Neural cell (in vitro differentiated cells): Measurements from ENCODE around the gene IGSF9B. TPM values are rescaled to one million over a fixed set of nuclear protein-coding genes. Genes with fewer than 3 reads are reported as not detected.

Experiments
- H2AFZ ChIP-seq: fragments of 200-600, 300-800 bp; sonication (generic), shearing (Covaris generic); 2 replicates; pipeline ENCODE4 v1.6.0; 2014; ENCODE audit warnings: low read depth, mild to moderate bottlenecking, antibody characterized with exemption, low read length, moderate library complexity
- H3F3A ChIP-seq: fragments of 200-600 bp; shearing (Covaris generic); 2 replicates; pipeline ENCODE4 v1.6.1; 2016; ENCODE audit warnings: mild to moderate bottlenecking, moderate library complexity, mixed read lengths, antibody characterized with exemption, low read length; ENCODE audit not compliant: insufficient read depth, poor library complexity, severe bottlenecking
- H3K27ac ChIP-seq: fragments of 200-600, 300-800 bp; sonication (generic), shearing (Covaris generic); 2 replicates; pipeline ENCODE4 v1.5.1; 2014; ENCODE audit warnings: mild to moderate bottlenecking, low read length, moderate library complexity
- H3K27me3 ChIP-seq: fragments of 300-800, 200-600 bp; sonication (generic), shearing (Covaris generic); 2 replicates; pipeline ENCODE4 v1.6.0; 2014; ENCODE audit warnings: mild to moderate bottlenecking, low read depth, low read length, moderate library complexity; ENCODE audit not compliant: insufficient read depth
- H3K36me3 ChIP-seq: fragments of 300-800, 200-600 bp; sonication (generic), shearing (Covaris generic); 2 replicates; pipeline ENCODE4 v1.5.1; 2014; ENCODE audit warnings: mild to moderate bottlenecking, antibody characterized with exemption, low read length, moderate library complexity; ENCODE audit not compliant: insufficient read depth
- H3K4me2 ChIP-seq: fragments of 300-800, 200-600 bp; sonication (generic), shearing (Covaris generic); 2 replicates; pipeline ENCODE4 v1.6.0; 2014; ENCODE audit warnings: mild to moderate bottlenecking, low read length
- H3K4me3 ChIP-seq: fragments of 300-800, 200-600 bp; sonication (generic), shearing (Covaris generic); 2 replicates; pipeline ENCODE4 v1.5.1; 2014; ENCODE audit warnings: mild to moderate bottlenecking, low read length, moderate library complexity
- H3K79me2 ChIP-seq: fragments of 200-600 bp; shearing (Covaris generic); replicated peaks from 2 replicates; pipeline ENCODE4 v1.6.0; 2014; ENCODE audit warnings: mild to moderate bottlenecking, low read length, moderate library complexity; ENCODE audit not compliant: insufficient read depth
- H3K9ac ChIP-seq: fragments of 300-800, 200-600 bp; sonication (generic), shearing (Covaris generic); 2 replicates; pipeline ENCODE4 v1.6.1; 2016; ENCODE audit warnings: mild to moderate bottlenecking, low read length, mixed read lengths
- H3K9me2 ChIP-seq: fragments of 200-600 bp; shearing (Covaris generic); 2 replicates; pipeline ENCODE4 v1.6.1; 2016; ENCODE audit warnings: mild to moderate bottlenecking, low read length, mixed read lengths; ENCODE audit not compliant: insufficient read depth
- H3K9me3 ChIP-seq: fragments of 200-600, 300-800 bp; sonication (generic), shearing (Covaris generic); 2 replicates; pipeline ENCODE4 v1.6.1; 2016; ENCODE audit warnings: mild to moderate bottlenecking, mixed run types, low read length, moderate library complexity, mixed read lengths
- H4K20me1 ChIP-seq: fragments of 200-600 bp; shearing (Covaris generic); 2 replicates; pipeline ENCODE4 v1.6.1; 2016; ENCODE audit warnings: mild to moderate bottlenecking, mixed run types; ENCODE audit not compliant: insufficient read depth
- EP300 ChIP-seq: fragments of 450-650 bp; conservative IDR thresholded peaks from 2 replicates; pipeline ENCODE4 v1.6.1; 2014; ENCODE audit warnings: antibody characterized with exemption, mild to moderate bottlenecking, moderate library complexity; ENCODE audit not compliant: poor library complexity, severe bottlenecking
- EZH2 ChIP-seq: fragments of 200-600, 300-800 bp; shearing (Covaris generic), sonication (generic); IDR thresholded peaks from 2 replicates; pipeline ENCODE4 v1.6.1; 2014; ENCODE audit warnings: antibody characterized with exemption, low read length, borderline replicate concordance, mild to moderate bottlenecking; ENCODE audit not compliant: insufficient read depth, poor library complexity, severe bottlenecking
- MXI1 ChIP-seq: fragments of 450-650 bp; conservative IDR thresholded peaks from 2 replicates; pipeline ENCODE4 v1.6.1; 2014; ENCODE audit warnings: antibody characterized with exemption, mild to moderate bottlenecking; ENCODE audit not compliant: poor library complexity, severe bottlenecking
- POLR2AphosphoS5 ChIP-seq: IDR thresholded peaks from 2 replicates; pipeline ENCODE4 v1.6.1; 2012
- RAD21 ChIP-seq: fragments of 450-650 bp; conservative IDR thresholded peaks from 2 replicates; pipeline ENCODE4 v1.6.1; 2014; ENCODE audit warnings: antibody characterized with exemption, mild to moderate bottlenecking, moderate library complexity
- TAF1 ChIP-seq: IDR thresholded peaks from 2 replicates; pipeline ENCODE4 v1.6.1; 2012; ENCODE audit warnings: low read depth
- polyA plus RNA-seq: library from polyadenylated mRNA; depleted of rRNA; stranded (reverse); fragments of >200 nt; gene quantifications from 2 replicates; pipeline ENCODE4 v1.2.3, GENCODE V29; 2014
- TF ChIP-seq, protein P1 (sequence below): fragments of 450-650 bp; IDR thresholded peaks from 2 replicates; pipeline ENCODE4 v1.5.1; 2014; ENCODE audit warnings: antibody characterized with exemption, mild to moderate bottlenecking, moderate library complexity; ENCODE audit not compliant: poor library complexity, severe bottlenecking

IGSF9B gene
- polyA plus RNA-seq, 1 donor from 2014 or later: 2.3 TPM

DNA sequence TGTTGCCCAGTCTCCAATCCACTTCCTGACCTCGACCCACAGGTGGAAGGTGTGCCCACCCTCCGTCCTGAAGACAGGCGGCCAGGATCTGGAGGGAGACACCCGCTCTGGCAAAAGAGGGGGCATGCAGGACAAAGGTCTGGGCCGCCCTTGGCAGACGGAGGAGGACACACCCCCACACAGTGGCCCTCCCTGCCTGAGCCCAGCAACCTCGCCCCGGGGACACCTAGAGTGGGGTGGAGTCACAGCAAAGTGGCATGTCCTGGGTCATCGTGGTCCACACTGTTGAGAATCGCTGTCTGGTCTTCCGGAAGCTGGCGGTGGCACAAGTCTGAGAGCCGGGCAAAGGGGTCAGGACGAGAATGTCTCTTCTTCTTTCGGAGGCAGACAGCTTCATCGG, 47.9 kb downstream of the IGSF9B start:
- Histone ChIP-seq H3K27ac (no peak overlapping the region), H3K9ac (no peak overlapping the region), H2AFZ (no peak overlapping the region), H3F3A (no peaks in the 10 kb centered on the region), H3K9me3 (no peaks in the 10 kb centered on the region), H3K36me3 (peaks cover 7% of the 10 kb centered on the region), H3K79me2 (no peaks in the 10 kb centered on the region), H4K20me1 (no peaks in the 10 kb centered on the region), H3K9me2 (no peaks in the 10 kb centered on the region), H3K4me2 (no peak overlapping the region), H3K4me3 (no peak overlapping the region), H3K27me3 (no peaks in the 10 kb centered on the region)
- TF ChIP-seq, protein P1, sequence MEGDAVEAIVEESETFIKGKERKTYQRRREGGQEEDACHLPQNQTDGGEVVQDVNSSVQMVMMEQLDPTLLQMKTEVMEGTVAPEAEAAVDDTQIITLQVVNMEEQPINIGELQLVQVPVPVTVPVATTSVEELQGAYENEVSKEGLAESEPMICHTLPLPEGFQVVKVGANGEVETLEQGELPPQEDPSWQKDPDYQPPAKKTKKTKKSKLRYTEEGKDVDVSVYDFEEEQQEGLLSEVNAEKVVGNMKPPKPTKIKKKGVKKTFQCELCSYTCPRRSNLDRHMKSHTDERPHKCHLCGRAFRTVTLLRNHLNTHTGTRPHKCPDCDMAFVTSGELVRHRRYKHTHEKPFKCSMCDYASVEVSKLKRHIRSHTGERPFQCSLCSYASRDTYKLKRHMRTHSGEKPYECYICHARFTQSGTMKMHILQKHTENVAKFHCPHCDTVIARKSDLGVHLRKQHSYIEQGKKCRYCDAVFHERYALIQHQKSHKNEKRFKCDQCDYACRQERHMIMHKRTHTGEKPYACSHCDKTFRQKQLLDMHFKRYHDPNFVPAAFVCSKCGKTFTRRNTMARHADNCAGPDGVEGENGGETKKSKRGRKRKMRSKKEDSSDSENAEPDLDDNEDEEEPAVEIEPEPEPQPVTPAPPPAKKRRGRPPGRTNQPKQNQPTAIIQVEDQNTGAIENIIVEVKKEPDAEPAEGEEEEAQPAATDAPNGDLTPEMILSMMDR: no peak
- TF ChIP-seq MXI1: no peak

DNA sequence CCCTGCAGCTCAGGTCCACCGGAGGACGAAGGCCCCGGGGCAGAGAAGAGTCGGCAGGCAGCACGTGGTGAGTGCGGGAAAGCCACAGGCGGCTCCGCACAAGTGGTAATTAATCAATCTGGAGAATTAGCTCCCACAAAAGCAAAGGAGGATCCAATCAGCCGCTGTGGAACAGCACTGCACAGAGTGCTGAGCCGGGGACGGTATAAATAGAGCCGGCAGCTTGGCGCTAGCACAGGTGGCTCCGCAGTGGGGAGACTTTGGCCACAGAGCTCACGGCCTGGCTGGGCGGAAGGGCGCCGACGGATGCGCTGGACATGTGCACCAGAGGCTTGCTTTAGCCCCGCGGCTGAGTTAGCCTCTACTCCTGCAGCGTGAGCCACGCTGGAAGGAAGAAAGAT, 48.9 kb downstream of the IGSF9B start:
- TF ChIP-seq POLR2AphosphoS5: no peak
- TF ChIP-seq MXI1: no peak
- TF ChIP-seq TAF1: no peak
- TF ChIP-seq EZH2: no peak
- TF ChIP-seq, protein P1: no peak
- Histone ChIP-seq H3F3A (no peaks in the 10 kb centered on the region), H3K27me3 (no peaks in the 10 kb centered on the region), H3K27ac (no peak overlapping the region), H3K4me2 (no peak overlapping the region), H2AFZ (no peak overlapping the region), H3K9me3 (no peaks in the 10 kb centered on the region), H3K36me3 (peaks cover 7% of the 10 kb centered on the region), H4K20me1 (no peaks in the 10 kb centered on the region), H3K9me2 (no peaks in the 10 kb centered on the region), H3K9ac (no peak overlapping the region), H3K79me2 (no peaks in the 10 kb centered on the region), H3K4me3 (no peak overlapping the region)

- no peak overlapping the region for H3K27ac ChIP-seq
- H3K36me3 ChIP-seq: peaks cover 7% of the 10 kb centered on the region
- no peak overlapping the region for H3K9ac ChIP-seq
- H3K4me3 ChIP-seq: no peak overlapping the region
- H2AFZ ChIP-seq: no peak overlapping the region
- H3K9me3 ChIP-seq: no peaks in the 10 kb centered on the region
- H3K9me2 ChIP-seq: no peaks in the 10 kb centered on the region
- no peaks in the 10 kb centered on the region for H4K20me1 ChIP-seq
- no peaks in the 10 kb centered on the region for H3K27me3 ChIP-seq
- TF ChIP-seq EZH2 (no peak), POLR2AphosphoS5 (no peak), EP300 (no peak), MXI1 (no peak), RAD21 (no peak)
- H3F3A ChIP-seq: no peaks in the 10 kb centered on the region
- no peak overlapping the region for H3K4me2 ChIP-seq
- H3K79me2 ChIP-seq: no peaks in the 10 kb centered on the region
Measured at GRCh38 chr11:133907216-133907615, 49.6 kb downstream of the IGSF9B start.
